HepG2 (cell line): ENCODE data around the gene ABCB6.

ENCODE experiments used
- EP300 ChIP-seq, 3 experiments: sonication (generic) in 1 of 3; formaldehyde crosslinking in 1 of 3; IDR thresholded peaks; 2 replicates each; pipeline versions ENCODE4 v1.5.1 to v1.6.1; 2011 to 2020; ENCODE audit warnings: low read depth in 2 of 3, low read length in 2 of 3, borderline replicate concordance in 1 of 3, improper control_type of control experiment in 1 of 3, mild to moderate bottlenecking in 1 of 3, missing genetic modification reagents in 1 of 3, moderate library complexity in 1 of 3
- ETV6 ChIP-seq: sonication (generic); formaldehyde crosslinking; conservative IDR thresholded peaks from 2 replicates; pipeline ENCODE4 v1.4.0; 2020; ENCODE audit warnings: missing genetic modification reagents
- JUNB ChIP-seq: sonication (generic); formaldehyde crosslinking; IDR thresholded peaks from 2 replicates; pipeline ENCODE4 v1.8.0; 2022; ENCODE audit warnings: missing genetic modification reagents, mild to moderate bottlenecking, borderline replicate concordance
- MXI1 ChIP-seq: IDR thresholded peaks from 3 replicates; pipeline ENCODE4 v1.6.1; 2012; ENCODE audit warnings: low read depth, low read length, inconsistent platforms, borderline replicate concordance
- ZNF333 ChIP-seq: sonication (generic); formaldehyde crosslinking; IDR thresholded peaks from 2 replicates; pipeline ENCODE4 v1.4.0; 2020; ENCODE audit warnings: mild to moderate bottlenecking, missing genetic modification reagents, borderline replicate concordance
- ZNF598 ChIP-seq: sonication (generic); formaldehyde crosslinking; IDR thresholded peaks from 2 replicates; pipeline ENCODE4 v1.5.1; 2020; ENCODE audit warnings: mild to moderate bottlenecking, missing genetic modification reagents, borderline replicate concordance
- ZNF773 ChIP-seq: sonication (generic); formaldehyde crosslinking; IDR thresholded peaks from 2 replicates; pipeline ENCODE4 v1.4.0; 2020; ENCODE audit warnings: missing genetic modification reagents, borderline replicate concordance
- TF ChIP-seq, protein P1 (sequence below): sonication (generic); formaldehyde crosslinking; IDR thresholded peaks from 2 replicates; pipeline ENCODE4 v1.5.0; 2020; ENCODE audit warnings: mild to moderate bottlenecking, missing genetic modification reagents, moderate library complexity
- TF ChIP-seq, protein P2 (sequence below): sonication (generic); formaldehyde crosslinking; IDR thresholded peaks from 2 replicates; pipeline ENCODE4 v1.4.0; 2020; ENCODE audit warnings: missing genetic modification reagents
- TF ChIP-seq, protein P3 (sequence below): sonication (generic); formaldehyde crosslinking; IDR thresholded peaks from 2 replicates; pipeline ENCODE4 v1.4.0; 2020; ENCODE audit warnings: missing genetic modification reagents, borderline replicate concordance

DNA sequence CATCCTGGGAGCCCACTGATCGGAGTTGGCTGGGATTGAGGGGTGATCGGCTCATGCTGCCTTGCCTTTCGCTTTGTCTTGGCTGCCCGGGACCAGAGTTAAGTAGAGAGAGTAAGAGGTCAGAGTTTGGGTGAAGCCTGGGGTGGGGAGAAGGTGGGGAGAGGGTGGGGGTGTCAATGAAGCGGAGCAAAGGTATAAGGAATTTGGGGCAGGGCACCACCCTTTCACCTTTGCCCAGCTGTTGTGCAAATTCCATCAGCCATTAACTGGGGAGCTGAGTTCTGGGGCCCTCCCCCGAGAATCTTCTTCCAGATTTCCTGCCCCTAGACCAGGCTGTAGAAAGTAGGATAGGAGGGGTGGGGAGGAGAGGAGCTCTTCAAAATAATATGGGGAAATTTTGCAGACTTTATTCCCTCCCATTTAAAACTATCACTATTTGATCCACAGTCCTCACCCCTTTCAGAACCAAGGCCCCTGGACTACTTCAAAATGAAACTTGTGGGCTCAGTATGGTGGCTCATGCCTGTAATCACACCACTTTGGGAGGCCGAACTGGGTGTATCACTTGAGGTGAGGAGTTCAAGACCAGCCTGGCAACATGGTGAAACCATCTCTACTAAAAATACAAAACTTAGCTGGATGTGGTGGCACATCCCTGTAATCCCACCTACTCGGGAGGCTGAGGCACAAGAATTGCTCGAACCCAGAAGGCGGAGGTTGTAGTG is 48.7 kb downstream of the ABCB6 start, which contains the start of gene SLC23A3:
- TF ChIP-seq MXI1 (no peak), ZNF598 (CRISPR knock-in tag) (no peak), EP300 (IDR thresholded peaks at IDR 0.05; ENCODE audit: low read depth in 2 of 2, low read length in 2 of 2) (no peak), EP300 (CRISPR knock-in tag; IDR thresholded peaks at IDR 0.05; ENCODE audit: borderline replicate concordance) (no peak), ETV6 (CRISPR knock-in tag) (no peak), ZNF773 (no peak), ZNF333 (no peak), JUNB (CRISPR knock-in tag) (no peak)
- TF ChIP-seq, protein P1, sequence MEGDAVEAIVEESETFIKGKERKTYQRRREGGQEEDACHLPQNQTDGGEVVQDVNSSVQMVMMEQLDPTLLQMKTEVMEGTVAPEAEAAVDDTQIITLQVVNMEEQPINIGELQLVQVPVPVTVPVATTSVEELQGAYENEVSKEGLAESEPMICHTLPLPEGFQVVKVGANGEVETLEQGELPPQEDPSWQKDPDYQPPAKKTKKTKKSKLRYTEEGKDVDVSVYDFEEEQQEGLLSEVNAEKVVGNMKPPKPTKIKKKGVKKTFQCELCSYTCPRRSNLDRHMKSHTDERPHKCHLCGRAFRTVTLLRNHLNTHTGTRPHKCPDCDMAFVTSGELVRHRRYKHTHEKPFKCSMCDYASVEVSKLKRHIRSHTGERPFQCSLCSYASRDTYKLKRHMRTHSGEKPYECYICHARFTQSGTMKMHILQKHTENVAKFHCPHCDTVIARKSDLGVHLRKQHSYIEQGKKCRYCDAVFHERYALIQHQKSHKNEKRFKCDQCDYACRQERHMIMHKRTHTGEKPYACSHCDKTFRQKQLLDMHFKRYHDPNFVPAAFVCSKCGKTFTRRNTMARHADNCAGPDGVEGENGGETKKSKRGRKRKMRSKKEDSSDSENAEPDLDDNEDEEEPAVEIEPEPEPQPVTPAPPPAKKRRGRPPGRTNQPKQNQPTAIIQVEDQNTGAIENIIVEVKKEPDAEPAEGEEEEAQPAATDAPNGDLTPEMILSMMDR (CRISPR knock-in tag), result no peak
- TF ChIP-seq, protein P2, sequence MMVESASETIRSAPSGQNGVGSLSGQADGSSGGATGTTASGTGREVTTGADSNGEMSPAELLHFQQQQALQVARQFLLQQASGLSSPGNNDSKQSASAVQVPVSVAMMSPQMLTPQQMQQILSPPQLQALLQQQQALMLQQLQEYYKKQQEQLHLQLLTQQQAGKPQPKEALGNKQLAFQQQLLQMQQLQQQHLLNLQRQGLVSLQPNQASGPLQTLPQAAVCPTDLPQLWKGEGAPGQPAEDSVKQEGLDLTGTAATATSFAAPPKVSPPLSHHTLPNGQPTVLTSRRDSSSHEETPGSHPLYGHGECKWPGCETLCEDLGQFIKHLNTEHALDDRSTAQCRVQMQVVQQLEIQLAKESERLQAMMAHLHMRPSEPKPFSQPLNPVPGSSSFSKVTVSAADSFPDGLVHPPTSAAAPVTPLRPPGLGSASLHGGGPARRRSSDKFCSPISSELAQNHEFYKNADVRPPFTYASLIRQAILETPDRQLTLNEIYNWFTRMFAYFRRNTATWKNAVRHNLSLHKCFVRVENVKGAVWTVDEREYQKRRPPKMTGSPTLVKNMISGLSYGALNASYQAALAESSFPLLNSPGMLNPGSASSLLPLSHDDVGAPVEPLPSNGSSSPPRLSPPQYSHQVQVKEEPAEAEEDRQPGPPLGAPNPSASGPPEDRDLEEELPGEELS (CRISPR knock-in tag), result no peak
- TF ChIP-seq, protein P3, sequence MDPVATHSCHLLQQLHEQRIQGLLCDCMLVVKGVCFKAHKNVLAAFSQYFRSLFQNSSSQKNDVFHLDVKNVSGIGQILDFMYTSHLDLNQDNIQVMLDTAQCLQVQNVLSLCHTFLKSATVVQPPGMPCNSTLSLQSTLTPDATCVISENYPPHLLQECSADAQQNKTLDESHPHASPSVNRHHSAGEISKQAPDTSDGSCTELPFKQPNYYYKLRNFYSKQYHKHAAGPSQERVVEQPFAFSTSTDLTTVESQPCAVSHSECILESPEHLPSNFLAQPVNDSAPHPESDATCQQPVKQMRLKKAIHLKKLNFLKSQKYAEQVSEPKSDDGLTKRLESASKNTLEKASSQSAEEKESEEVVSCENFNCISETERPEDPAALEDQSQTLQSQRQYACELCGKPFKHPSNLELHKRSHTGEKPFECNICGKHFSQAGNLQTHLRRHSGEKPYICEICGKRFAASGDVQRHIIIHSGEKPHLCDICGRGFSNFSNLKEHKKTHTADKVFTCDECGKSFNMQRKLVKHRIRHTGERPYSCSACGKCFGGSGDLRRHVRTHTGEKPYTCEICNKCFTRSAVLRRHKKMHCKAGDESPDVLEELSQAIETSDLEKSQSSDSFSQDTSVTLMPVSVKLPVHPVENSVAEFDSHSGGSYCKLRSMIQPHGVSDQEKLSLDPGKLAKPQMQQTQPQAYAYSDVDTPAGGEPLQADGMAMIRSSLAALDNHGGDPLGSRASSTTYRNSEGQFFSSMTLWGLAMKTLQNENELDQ (CRISPR knock-in tag), result no peak
